ENCODE data around the gene MANBA.

The MANBA gene

DNA sequence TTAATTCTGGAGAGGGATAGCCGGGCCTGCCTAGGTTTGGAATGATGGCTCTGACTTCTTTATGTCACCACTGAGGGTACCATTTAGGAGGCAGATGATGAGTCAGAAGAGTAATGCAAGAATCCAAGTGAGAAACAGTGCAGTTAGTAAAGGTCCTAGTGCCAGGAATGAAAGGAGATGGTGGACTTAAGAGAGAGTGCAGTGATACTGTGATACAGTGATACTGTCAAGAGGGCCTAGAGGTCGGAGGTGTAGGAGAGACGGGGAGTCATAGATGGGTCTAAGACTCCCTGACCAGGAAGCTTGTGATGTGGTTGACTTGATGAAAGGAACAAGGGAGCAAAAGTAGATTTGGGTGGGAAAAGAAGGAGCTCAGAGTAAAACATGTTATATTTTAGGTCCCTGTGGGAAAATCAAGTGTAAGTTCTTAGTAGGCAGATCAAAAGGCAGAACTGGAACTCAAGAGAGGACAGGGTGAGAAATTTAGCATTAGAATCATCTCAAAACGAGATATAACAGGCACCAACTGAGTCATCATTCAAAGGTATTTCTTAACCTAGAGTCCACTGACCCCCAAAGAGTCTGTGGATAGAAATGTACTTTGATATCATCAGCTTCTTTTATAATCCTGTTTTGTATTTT is 174.6 kb downstream of the MANBA start:
- DNase-seq, result no peak

DNA sequence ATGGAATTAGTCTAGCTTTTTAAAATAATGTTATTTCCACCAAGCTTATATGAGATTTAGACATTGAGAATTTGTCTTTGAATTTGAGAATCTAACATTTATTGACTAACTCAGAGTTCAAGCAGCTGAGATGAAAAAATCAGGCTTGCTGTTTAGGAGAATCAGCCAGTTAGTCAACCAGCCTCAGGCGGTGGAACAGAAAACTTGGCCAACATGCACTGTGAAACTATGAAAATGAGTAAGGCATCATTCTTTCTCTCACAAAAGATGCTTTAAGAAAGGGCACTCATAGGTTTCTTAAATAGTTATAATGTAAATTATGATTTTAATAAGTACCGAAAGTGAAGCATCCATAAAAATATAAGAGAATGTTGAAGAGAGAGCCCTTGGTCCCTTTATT is 175.4 kb downstream of the MANBA start:
- no peak for DNase-seq

DNA sequence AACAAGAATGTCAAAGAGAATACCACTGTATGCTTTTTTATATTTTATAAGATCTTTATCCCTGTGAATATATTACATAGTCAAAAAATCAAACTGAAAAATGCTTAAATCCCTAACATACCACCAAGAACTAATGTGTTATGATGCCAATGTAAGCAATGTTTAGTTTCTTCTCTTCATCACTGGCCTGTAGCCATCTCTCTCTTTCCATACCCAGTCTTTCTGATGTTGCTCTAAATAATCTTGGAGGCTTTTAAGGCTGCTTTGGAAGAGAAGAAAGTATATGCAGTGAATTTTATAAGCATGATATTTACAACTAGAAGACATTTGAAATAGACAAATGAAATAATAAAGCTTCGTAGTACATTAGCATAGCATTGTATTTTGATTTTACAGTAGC is 176.7 kb downstream of the MANBA start:
- no peak for DNase-seq
